Endothelial cell of umbilical vein (primary cell): ENCODE measurements around the gene CPA4. TPM values are rescaled to one million over a fixed set of nuclear protein-coding genes. Genes with fewer than 3 reads are reported as not detected.

Source experiments
- BruUV-seq: library from RNA; stranded (reverse); fragments of 400-500 nt; replicated peaks from 2 replicates; lab custom pipeline; 2021; lab: Mats Ljungman, UMichigan
- CTCF ChIA-PET: fragments of 300-600, 350-600 bp; sonication (Branson Sonifier 250); formaldehyde crosslinking; loops from one replicate; lab custom pipeline; 2021; ENCODE audit warnings: antibody characterized with exemption, inconsistent platforms; lab: Charles Lee
- POLR2A ChIA-PET: fragments of 300-600, 350-600 bp; sonication (Branson Sonifier 250); formaldehyde crosslinking; loops from one replicate; lab custom pipeline; 2021; ENCODE audit warnings: antibody characterized with exemption, inconsistent platforms; lab: Charles Lee
- DNase-seq: peaks from one replicate; pipeline ENCODE4 v3.0.0-alpha.2; 2011; ENCODE audit warnings: low read depth, low spot score
- FAIRE-seq: peaks from 2 replicates; lab custom pipeline; 2011; peaks lifted over from hg19 to GRCh38; lab: Jason Lieb, UNC
- H2AFZ ChIP-seq: 2 replicates; pipeline ENCODE4 v1.6.0; 2012; ENCODE audit warnings: low read depth, low read length, control low read depth, inconsistent platforms
- H3K27ac ChIP-seq: 2 replicates; pipeline ENCODE4 v1.5.1; 2011; ENCODE audit warnings: low read depth, mild to moderate bottlenecking, control low read depth, low read length, moderate library complexity; ENCODE audit not compliant: insufficient read depth
- H3K27me3 ChIP-seq, 2 experiments: 2 replicates each; pipeline versions ENCODE4 v1.6.0 to v1.6.1; 2011; ENCODE audit warnings: low read length in 2 of 2, mixed read lengths in 1 of 2; ENCODE audit not compliant: control insufficient read depth in 2 of 2, insufficient read depth in 2 of 2
- H3K36me3 ChIP-seq, 2 experiments: 2 replicates in 1 of 2; 3 replicates in 1 of 2; pipeline ENCODE4 v1.5.1; 2011; ENCODE audit warnings: low read length in 2 of 2, mild to moderate bottlenecking in 1 of 2, moderate library complexity in 1 of 2; ENCODE audit not compliant: control insufficient read depth in 2 of 2, insufficient read depth in 2 of 2; ENCODE audit errors: extremely low read depth in 1 of 2
- H3K4me1 ChIP-seq: 3 replicates; pipeline ENCODE4 v1.5.1; 2011; ENCODE audit warnings: mild to moderate bottlenecking, low read length; ENCODE audit not compliant: control insufficient read depth, insufficient read depth; ENCODE audit errors: extremely low read depth
- H3K4me2 ChIP-seq: 2 replicates; pipeline ENCODE4 v1.6.1; 2011; ENCODE audit warnings: low read length, control low read depth, mixed read lengths; ENCODE audit not compliant: insufficient read depth
- H3K4me3 ChIP-seq, 3 experiments: fragments of 200-600 bp in 1 of 3; sonication (generic), shearing (Covaris generic) in 1 of 3; replicated peaks in 1 of 3; 2 replicates each; pipeline ENCODE4 v1.5.1; 2011 to 2016; ENCODE audit warnings: control low read depth in 3 of 3, low read length in 3 of 3, mild to moderate bottlenecking in 2 of 3, inconsistent platforms in 1 of 3, low read depth in 1 of 3, moderate library complexity in 1 of 3; ENCODE audit not compliant: insufficient read depth in 1 of 3
- H3K79me2 ChIP-seq: 2 replicates; pipeline ENCODE4 v1.6.0; 2012; ENCODE audit warnings: low read length, inconsistent platforms; ENCODE audit not compliant: control insufficient read depth, insufficient read depth
- H3K9ac ChIP-seq: replicated peaks from 2 replicates; pipeline ENCODE3; 2011; ENCODE audit warnings: low read length, control low read depth; ENCODE audit not compliant: insufficient read depth; ENCODE audit errors: extremely low read depth
- H3K9me1 ChIP-seq: replicated peaks from 3 replicates; pipeline ENCODE4 v1.6.0; 2011; ENCODE audit warnings: mild to moderate bottlenecking, low read length; ENCODE audit not compliant: control insufficient read depth, insufficient read depth; ENCODE audit errors: extremely low read depth
- H3K9me3 ChIP-seq: replicated peaks from 2 replicates; pipeline ENCODE4 v1.5.1; 2012; ENCODE audit warnings: low read length, inconsistent platforms; ENCODE audit not compliant: control insufficient read depth, insufficient read depth
- H4K20me1 ChIP-seq: replicated peaks from 2 replicates; pipeline ENCODE3; 2011; ENCODE audit warnings: mild to moderate bottlenecking, low read length; ENCODE audit not compliant: control insufficient read depth, insufficient read depth; ENCODE audit errors: extremely low read depth
- CTCF ChIP-seq, 2 donors: IDR thresholded peaks; 1 replicate in 1 of 2; 2 replicates in 1 of 2; pipeline ENCODE4 v1.5.1; 2011; ENCODE audit warnings: low read length in 2 of 2, mild to moderate bottlenecking in 2 of 2, moderate library complexity in 2 of 2, control low read depth in 1 of 2, inconsistent platforms in 1 of 2, low read depth in 1 of 2; ENCODE audit not compliant: insufficient read depth in 1 of 2; ENCODE audit errors: extremely low read depth in 1 of 2
- EZH2 ChIP-seq: IDR thresholded peaks from 2 replicates; pipeline ENCODE4 v1.6.1; 2012; ENCODE audit warnings: borderline replicate concordance, low read depth, mild to moderate bottlenecking, moderate library complexity, low read length, inconsistent platforms; ENCODE audit not compliant: severe bottlenecking
- FOS ChIP-seq: IDR thresholded peaks from 2 replicates; pipeline ENCODE4 v1.6.1; 2011; ENCODE audit warnings: mild to moderate bottlenecking, low read length, moderate library complexity, borderline replicate concordance; ENCODE audit not compliant: insufficient read depth
- GATA2 ChIP-seq: IDR thresholded peaks from 2 replicates; pipeline ENCODE4 v1.7.0; 2011; ENCODE audit warnings: low read depth, mild to moderate bottlenecking, moderate library complexity, mixed read lengths, low read length; ENCODE audit not compliant: insufficient read length, insufficient read depth
- JUN ChIP-seq: IDR thresholded peaks from 2 replicates; pipeline ENCODE4 v1.6.1; 2011; ENCODE audit warnings: borderline replicate concordance, low read depth; ENCODE audit not compliant: insufficient read length, insufficient read depth
- MAX ChIP-seq: IDR thresholded peaks from 2 replicates; pipeline ENCODE4 v1.6.1; 2011; ENCODE audit not compliant: insufficient read depth, insufficient read length
- POLR2AphosphoS5 ChIP-seq: IDR thresholded peaks from 2 replicates; pipeline ENCODE4 v1.6.1; 2012; ENCODE audit warnings: low read depth, mild to moderate bottlenecking, control low read depth, low read length, moderate library complexity; ENCODE audit not compliant: insufficient read depth
- dilution Hi-C: fragments of 300-500 bp; cut with MboI; formaldehyde crosslinking; loops from one replicate; pipeline ENCODE4 v1.15.0; 2019; ENCODE audit warnings: low sequenced_read_pairs; ENCODE audit not compliant: extremely low pct_ligation_motif_present
- intact Hi-C: fragments of 100-400 bp; cut with micrococcal nuclease; formaldehyde crosslinking; loops from one replicate; pipeline ENCODE4 v1.10.0; 2022
- polyA plus RNA-seq, 4 experiments: library from polyadenylated mRNA; depleted of rRNA in 3 of 4; stranded (reverse) in 3 of 4; unstranded in 1 of 4; fragments of >200 nt; gene quantifications; 2 replicates each; pipeline versions ENCODE4 v1.2.1 to v1.2.3, GENCODE V29; 2011 to 2012; ENCODE audit warnings: missing spikeins in 1 of 4
- total RNA-seq: library from RNA; stranded (reverse); gene quantifications from 2 replicates; pipeline ENCODE4 v1.2.3, GENCODE V29; 2021

CPA4 gene
- total and polyA plus RNA-seq, 2 donors (not counting 3 experiments of a cell fraction or from before 2014, with no cell fraction given) = 0.36 TPM; not detected in 1

- H3K27me3 ChIP-seq = peaks cover 0 to 4% of the 10 kb centered on the region in 2 experiments
- no peak for DNase-seq
- no peak overlapping the region for H3K4me2 ChIP-seq
- H3K4me3 ChIP-seq = no peak overlapping the region
- H3K9ac ChIP-seq = no peak overlapping the region
- H4K20me1 ChIP-seq = no peaks in the 10 kb centered on the region
- POLR2A ChIA-PET = no interaction called here
- H3K9me3 ChIP-seq = no peaks in the 10 kb centered on the region
- no peaks in the 10 kb centered on the region for H3K9me1 ChIP-seq
- H3K36me3 ChIP-seq = no peaks in the 10 kb centered on the region
- CTCF ChIA-PET = interaction anchor here (1.1 to 1.5 kb wide), 3 partner anchors 9 to 195 kb away, joined by 3 read pairs; no protein-coding TSS in a partner anchor
- dilution Hi-C loops (no loop called here), intact Hi-C loops (no loop called here)
- FAIRE-seq = no peak
- BruUV-seq = no TSS peak
- no peak overlapping the region for H3K27ac ChIP-seq
- TF ChIP-seq JUN = no peak
- no peak for TF ChIP-seq GATA2
- TF ChIP-seq CTCF (IDR thresholded peaks at IDR 0.05; ENCODE audit: extremely low read depth in 1 of 2, insufficient read depth in 1 of 2, low read depth in 1 of 2, low read length in 2 of 2) = no peak
- no peak for TF ChIP-seq MAX
- TF ChIP-seq POLR2AphosphoS5 = no peak
- TF ChIP-seq EZH2 = no peak
- no peak for TF ChIP-seq FOS
- H2AFZ ChIP-seq = no peak overlapping the region
- no peaks in the 10 kb centered on the region for H3K4me1 ChIP-seq
- H3K79me2 ChIP-seq = no peaks in the 10 kb centered on the region
These were observed 26.0 kb upstream of the CPA4 start for GRCh38 chr7:130266961-130267321.
